Fibroblast of lung (primary cell): ENCODE data around the gene OSTN.

ENCODE experiments used
- CTCF ChIP-seq, 2 donors: IDR thresholded peaks in 1 of 2; conservative IDR thresholded peaks in 1 of 2; 1 replicate in 1 of 2; 2 replicates in 1 of 2; pipeline ENCODE4 v1.5.1; 2011 to 2012; ENCODE audit warnings: low read length in 2 of 2, control low read depth in 1 of 2, inconsistent platforms in 1 of 2, low read depth in 1 of 2, mild to moderate bottlenecking in 1 of 2
- EZH2 ChIP-seq: IDR thresholded peaks from 2 replicates; pipeline ENCODE4 v1.5.1; 2012; ENCODE audit warnings: low read length, control low read depth, mild to moderate bottlenecking; ENCODE audit errors: missing control alignments

DNA sequence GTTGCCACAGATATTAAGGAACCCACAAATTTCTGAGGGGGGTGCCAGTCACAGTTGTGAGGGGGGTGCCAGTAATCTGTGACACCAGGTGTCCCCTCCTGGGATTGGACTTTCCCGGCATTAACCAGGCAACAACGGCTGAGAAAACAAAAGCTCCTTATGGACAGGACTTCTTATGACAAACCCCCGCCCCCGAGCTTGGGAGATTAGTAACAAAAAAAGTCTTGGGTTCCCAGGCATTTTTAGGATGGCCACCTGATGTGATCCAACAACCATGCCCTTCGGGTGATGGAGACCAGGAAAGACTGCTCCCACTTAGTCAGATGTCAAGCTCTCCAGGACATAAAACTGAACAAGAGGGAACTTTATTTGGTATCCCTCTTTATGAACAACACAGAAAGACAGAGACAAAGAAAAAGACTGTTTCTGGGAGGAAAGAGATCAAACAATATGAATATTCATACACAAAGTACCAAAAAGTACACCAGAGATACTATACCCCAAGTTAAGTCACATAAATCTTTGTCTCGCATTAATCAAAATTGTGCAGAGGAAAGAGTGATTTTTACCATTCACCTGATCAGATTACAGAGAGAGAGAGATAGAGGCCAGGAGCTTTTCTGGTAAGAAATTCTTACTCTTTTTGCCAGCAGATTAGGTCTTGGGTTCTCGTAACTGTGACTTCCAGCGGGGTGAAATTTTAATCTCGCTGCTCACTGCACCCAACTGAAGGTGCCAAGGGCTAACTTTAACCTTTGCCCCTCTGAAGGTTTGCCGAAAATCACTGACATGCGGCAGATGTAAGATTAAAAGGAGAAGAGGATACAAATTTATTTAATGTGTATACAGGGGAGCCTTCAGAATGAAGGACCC lies 61.6 kb downstream of the OSTN start:
- TF ChIP-seq CTCF (conservative IDR thresholded peaks at IDR 0.05 in 1 of 2, IDR thresholded peaks at IDR 0.05 in 1 of 2; ENCODE audit: low read depth in 1 of 2, low read length in 2 of 2) (no peak), EZH2 (no peak)
